GM12801 (cell line): ENCODE results near the gene ACYP2.

ENCODE experiments used
- TF ChIP-seq, protein P1 (sequence below): IDR thresholded peaks from one replicate; pipeline ENCODE4 v1.5.1; 2011; ENCODE audit warnings: control low read depth; ENCODE audit not compliant: insufficient read length; ENCODE audit errors: extremely low read depth

Gene ACYP2

DNA sequence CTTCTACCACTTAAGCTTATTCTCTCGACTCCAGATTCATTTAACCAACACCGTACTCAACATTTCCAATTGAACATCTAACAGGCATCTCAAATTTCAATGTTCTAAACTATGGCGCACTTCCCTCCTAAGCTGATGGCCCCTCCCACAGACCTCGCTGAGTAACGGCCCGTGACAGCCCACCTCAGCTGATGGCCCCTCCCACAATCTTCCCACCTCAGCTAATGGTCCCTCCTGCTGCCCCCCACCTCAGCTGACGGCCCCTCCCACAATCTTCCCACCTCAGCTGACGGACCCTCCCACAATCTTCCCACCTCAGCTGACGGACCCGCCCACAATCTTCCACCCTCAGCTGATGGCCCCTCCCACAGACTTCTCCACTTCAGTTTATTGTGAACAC lies 197.7 kb downstream of the ACYP2 start:
- TF ChIP-seq, protein P1, sequence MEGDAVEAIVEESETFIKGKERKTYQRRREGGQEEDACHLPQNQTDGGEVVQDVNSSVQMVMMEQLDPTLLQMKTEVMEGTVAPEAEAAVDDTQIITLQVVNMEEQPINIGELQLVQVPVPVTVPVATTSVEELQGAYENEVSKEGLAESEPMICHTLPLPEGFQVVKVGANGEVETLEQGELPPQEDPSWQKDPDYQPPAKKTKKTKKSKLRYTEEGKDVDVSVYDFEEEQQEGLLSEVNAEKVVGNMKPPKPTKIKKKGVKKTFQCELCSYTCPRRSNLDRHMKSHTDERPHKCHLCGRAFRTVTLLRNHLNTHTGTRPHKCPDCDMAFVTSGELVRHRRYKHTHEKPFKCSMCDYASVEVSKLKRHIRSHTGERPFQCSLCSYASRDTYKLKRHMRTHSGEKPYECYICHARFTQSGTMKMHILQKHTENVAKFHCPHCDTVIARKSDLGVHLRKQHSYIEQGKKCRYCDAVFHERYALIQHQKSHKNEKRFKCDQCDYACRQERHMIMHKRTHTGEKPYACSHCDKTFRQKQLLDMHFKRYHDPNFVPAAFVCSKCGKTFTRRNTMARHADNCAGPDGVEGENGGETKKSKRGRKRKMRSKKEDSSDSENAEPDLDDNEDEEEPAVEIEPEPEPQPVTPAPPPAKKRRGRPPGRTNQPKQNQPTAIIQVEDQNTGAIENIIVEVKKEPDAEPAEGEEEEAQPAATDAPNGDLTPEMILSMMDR, result no peak

DNA sequence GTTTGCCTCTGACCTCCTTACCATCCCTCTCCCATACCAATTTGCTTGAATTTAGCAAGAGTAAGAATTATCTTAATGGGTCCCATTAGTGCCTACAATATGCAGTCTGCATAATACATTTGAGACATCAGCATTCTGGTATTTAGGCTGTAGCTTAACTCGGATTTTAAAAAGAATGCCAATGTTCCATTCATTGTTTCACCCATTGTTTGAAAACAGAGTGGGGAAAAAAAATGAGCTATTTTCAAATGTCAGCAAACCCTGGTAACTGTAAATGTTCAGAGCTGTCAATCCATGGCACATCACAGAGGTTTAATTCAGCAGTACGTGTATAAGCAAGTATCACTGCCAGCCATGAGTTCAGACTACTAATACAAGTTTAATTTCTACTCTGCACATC lies 202.6 kb downstream of the ACYP2 start:
- TF ChIP-seq, protein P1, result no peak

DNA sequence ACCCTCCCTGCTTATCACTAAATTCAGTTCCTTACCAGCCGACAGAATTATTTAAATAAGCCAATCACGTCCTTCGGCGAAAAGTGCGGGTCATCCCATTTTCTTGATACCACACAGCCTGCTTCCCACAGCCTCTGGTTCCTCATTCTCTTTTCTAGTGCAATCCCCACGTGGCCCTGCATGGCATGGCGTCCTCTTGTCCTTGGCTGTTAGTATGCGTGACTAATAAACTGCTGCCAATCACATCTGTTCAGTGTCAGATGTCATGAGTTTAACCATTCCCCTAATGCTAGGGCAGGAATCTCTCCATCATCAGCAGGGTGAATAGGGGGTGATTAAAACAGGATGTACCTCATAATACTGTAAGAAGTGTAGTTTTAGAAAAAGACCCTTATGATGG lies 203.4 kb downstream of the ACYP2 start:
- TF ChIP-seq, protein P1, result no peak

DNA sequence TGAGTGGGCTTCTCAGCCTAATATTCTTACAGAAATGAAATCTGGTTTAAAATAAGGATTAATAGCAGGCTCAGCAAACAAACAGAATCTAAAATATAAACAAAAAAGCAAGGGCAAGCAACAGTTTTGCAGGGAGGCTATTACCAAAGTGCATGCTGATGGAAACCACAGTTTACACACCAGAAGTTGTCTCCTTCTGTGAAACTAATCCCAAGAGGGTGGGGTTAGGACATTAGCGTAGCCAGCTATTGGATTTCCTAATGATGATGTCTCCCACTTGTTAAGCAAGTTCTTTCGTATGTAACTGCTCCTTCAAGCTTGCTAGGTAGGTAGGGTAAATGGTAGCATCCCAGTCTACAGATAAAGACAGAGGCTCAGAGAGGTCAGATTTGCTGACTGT lies 205.6 kb downstream of the ACYP2 start:
- TF ChIP-seq, protein P1, result no peak

DNA sequence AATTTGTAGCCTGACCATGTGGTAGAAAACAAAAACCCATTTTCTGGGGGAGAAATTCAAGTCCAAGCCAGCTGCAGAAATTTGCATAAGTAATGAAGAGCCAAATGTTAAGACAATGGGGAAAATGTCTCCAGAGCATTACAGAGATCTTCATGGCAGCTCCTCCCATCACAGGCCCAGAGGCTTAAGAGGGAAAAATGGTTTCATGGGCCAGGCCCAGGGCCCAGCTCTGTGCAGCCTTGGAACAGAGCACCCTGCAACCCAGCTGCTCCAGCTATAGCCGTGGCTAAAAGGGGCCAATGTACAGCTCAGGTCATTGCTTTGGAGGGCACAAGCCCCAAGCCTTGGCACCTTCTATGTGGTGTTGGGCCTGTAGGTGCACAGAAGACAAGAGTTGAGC lies 209.7 kb downstream of the ACYP2 start:
- TF ChIP-seq, protein P1, result no peak

DNA sequence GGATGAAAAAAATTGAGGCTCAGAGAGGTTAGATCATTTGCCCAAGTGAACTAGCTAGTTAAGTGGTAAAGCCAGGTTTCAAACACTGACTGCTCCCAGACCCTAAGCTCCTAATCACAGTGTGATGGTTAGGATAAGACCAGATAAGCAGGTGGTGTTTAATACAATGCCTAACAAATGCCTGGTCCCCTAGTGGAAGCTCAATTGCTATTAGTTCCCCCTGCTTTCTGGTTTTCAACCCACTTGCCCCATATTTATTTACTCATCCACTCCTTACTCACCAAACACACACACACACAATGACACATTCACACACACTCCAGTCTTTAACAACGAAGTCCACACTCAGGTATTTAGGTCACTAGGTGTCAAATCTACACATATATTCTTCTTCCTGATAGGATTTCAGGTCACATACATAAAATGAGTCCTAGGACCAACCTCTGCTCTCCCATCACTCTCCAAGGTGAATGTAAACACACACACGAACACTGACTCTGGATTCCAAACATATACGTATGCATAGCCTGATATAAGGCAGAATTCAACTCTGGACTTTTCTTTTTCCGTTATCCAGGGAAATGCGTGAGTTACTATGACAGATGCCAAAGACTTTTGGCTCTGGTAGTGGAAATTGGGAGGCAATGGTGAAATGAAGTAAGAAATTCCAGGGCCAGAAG lies 214.2 kb downstream of the ACYP2 start:
- TF ChIP-seq, protein P1, result no peak

DNA sequence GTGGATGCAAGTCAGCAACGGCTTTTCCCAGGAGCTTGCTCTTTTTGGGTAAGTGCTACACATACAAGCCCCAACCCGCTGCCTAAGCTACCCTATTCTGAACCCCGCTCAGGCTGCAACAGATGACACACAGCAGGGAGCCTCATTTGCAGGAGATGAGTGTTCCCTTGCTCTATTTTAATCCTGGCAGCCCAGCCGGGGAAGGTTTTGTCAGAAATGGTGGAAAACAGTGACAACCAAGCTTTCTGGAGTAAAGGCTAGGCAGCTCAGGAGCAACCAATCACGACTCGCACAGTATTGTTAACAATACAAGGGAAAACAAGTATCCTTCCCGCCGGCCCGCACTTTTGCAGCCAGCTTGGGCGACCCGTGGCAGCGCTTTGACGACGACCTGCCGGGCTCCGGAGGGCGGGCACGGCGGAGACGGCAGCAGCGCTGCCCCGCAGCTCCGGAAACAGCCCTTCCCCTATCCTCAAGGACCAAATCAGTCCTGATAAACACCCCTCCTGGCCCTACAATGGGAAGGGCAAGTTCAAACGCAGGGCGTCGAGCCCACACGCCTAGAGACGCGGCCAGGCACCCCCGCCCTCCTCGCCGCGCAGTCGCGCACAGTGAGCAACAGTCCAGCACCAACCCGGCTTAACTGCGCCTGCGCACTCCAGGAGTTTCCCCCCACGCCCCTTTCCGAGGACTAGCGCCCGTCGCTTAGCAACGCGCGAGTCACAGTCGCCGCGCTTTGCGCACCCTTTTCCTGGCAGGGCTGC lies 214.9 kb downstream of the ACYP2 start:
- TF ChIP-seq, protein P1, result no peak
